Smooth muscle cell (in vitro differentiated cells): ENCODE results near the gene ALDH2. TPM values are rescaled to one million over a fixed set of nuclear protein-coding genes. Genes with fewer than 3 reads are reported as not detected.

Experiments
- DNase-seq: peaks from one replicate; lab custom pipeline; 2025; ENCODE audit not compliant: unreplicated experiment; lab: John Stamatoyannopoulos, UW
- H2AFZ ChIP-seq: fragments of 200-600 bp; sonication (generic); 2 replicates; pipeline ENCODE4 v1.6.0; 2016; ENCODE audit warnings: antibody characterized with exemption, low read depth, mild to moderate bottlenecking
- H3F3A ChIP-seq: fragments of 200-600 bp; sonication (generic); 2 replicates; pipeline ENCODE4 v1.6.0; 2017; ENCODE audit warnings: antibody characterized with exemption, low read depth
- H3K27ac ChIP-seq: fragments of 200-600 bp; sonication (generic); 2 replicates; pipeline ENCODE4 v1.5.1; 2016; ENCODE audit warnings: low read depth, mild to moderate bottlenecking
- H3K27me3 ChIP-seq: fragments of 200-600 bp; sonication (generic); 2 replicates; pipeline ENCODE4 v1.6.1; 2016; ENCODE audit warnings: low read depth, mild to moderate bottlenecking
- H3K36me3 ChIP-seq: fragments of 200-600 bp; sonication (generic); 2 replicates; pipeline ENCODE4 v1.5.1; 2016; ENCODE audit warnings: low read depth
- H3K4me1 ChIP-seq: fragments of 200-600 bp; sonication (generic); 2 replicates; pipeline ENCODE4 v1.5.1; 2016; ENCODE audit warnings: low read depth
- H3K4me2 ChIP-seq: fragments of 200-600 bp; sonication (generic); 2 replicates; pipeline ENCODE4 v1.6.0; 2016; ENCODE audit warnings: mild to moderate bottlenecking
- H3K4me3 ChIP-seq: fragments of 200-600 bp; sonication (generic); 2 replicates; pipeline ENCODE4 v1.5.1; 2016; ENCODE audit warnings: mild to moderate bottlenecking
- H3K79me2 ChIP-seq: fragments of 200-600 bp; sonication (generic); 2 replicates; pipeline ENCODE4 v1.6.0; 2016; ENCODE audit warnings: low read depth, mild to moderate bottlenecking
- H3K9ac ChIP-seq: fragments of 200-600 bp; sonication (generic); 2 replicates; pipeline ENCODE4 v1.6.0; 2016; ENCODE audit warnings: low read depth
- H3K9me3 ChIP-seq: fragments of 200-600 bp; sonication (generic); replicated peaks from 2 replicates; pipeline ENCODE4 v1.5.1; 2016; ENCODE audit warnings: low read depth
- H4K20me1 ChIP-seq: fragments of 200-600 bp; sonication (generic); 2 replicates; pipeline ENCODE4 v1.6.0; 2016; ENCODE audit warnings: low read depth
- CTCF ChIP-seq: fragments of 200-600 bp; sonication (generic); IDR thresholded peaks from 2 replicates; pipeline ENCODE4 v1.5.1; 2017; ENCODE audit warnings: borderline replicate concordance, mild to moderate bottlenecking, antibody characterized with exemption; ENCODE audit not compliant: insufficient read depth, poor library complexity, severe bottlenecking
- WGBS: methylation state at CpG from one replicate; pipeline ENCODE4 v1.1.7; 2016; ENCODE audit warnings: low lambda C conversion rate; 5-methylcytosine and 5-hydroxymethylcytosine counted together
- microRNA-seq: library from miRNA; unstranded; fragments of <30 nt; microRNA quantifications from one replicate; pipeline ENCODE4, GENCODE V29; 2016; ENCODE audit warnings: borderline number of aligned reads
- polyA plus RNA-seq: library from polyadenylated mRNA; unstranded; fragments of >200 nt; fragmentation: Nextera tagmentation; extraction: Ambion mirVana; gene quantifications from 2 replicates; pipeline ENCODE4 v1.2.1, GENCODE V29; 2016
- small RNA-seq: library from RNA; depleted of rRNA; stranded (forward); fragments of <200 nt; gene quantifications from one replicate; pipeline ENCODE3, GENCODE V24; 2014
- total RNA-seq: library from RNA; depleted of rRNA; stranded (reverse); fragments of >200 nt; gene quantifications from 2 replicates; pipeline ENCODE4 v1.2.3, GENCODE V29; 2014

ALDH2 gene
- total and polyA plus RNA-seq, 2 experiments from 2014 or later: 17.0 to 54.6 TPM

DNA sequence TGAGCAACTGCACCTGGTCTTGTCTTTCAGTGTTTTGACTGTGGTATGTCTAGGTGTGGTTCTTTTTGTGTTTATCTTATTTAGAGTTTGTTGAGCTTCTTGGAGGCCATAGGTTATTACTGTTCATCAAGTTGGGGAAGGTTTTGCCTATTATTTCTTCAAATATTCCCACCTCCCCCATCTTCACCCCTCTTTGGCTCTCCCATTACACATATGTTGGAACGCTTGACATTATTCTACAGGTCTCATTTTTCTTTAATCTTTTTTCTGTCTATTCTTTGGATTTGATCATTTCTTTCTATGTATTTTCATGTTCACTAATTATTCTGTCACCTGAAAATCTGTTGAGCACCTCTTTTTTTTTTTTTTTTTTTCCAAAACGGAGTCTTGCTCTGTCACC is 91.5 kb downstream of the ALDH2 start:
- no peaks in the 10 kb centered on the region for H3K4me1 ChIP-seq
- H4K20me1 ChIP-seq: peaks cover 86% of the 10 kb centered on the region
- H3K9me3 ChIP-seq: no peaks in the 10 kb centered on the region
- no peak overlapping the region for H3K9ac ChIP-seq
- no peak overlapping the region for H3K4me3 ChIP-seq
- no peaks in the 10 kb centered on the region for H3F3A ChIP-seq
- H3K4me2 ChIP-seq: no peak overlapping the region
- TF ChIP-seq CTCF: no peak
- 95% methylated on average over 2 of the region's 2 CpGs for WGBS
- DNase-seq: no peak
- H3K79me2 ChIP-seq: peaks cover 96% of the 10 kb centered on the region
- peaks cover 3% of the 10 kb centered on the region for H3K36me3 ChIP-seq
- H3K27me3 ChIP-seq: no peaks in the 10 kb centered on the region
- no peak overlapping the region for H3K27ac ChIP-seq
- no peak overlapping the region for H2AFZ ChIP-seq

- peaks cover 95% of the 10 kb centered on the region for H3K79me2 ChIP-seq
- no peaks in the 10 kb centered on the region for H3K27me3 ChIP-seq
- WGBS: 98% methylated on average over 7 of the region's 7 CpGs
- H3K4me3 ChIP-seq: no peak overlapping the region
- H3K27ac ChIP-seq: no peak overlapping the region
- H3K9me3 ChIP-seq: no peaks in the 10 kb centered on the region
- TF ChIP-seq CTCF: no peak
- peaks cover 88% of the 10 kb centered on the region for H4K20me1 ChIP-seq
- peaks cover 3% of the 10 kb centered on the region for H3K36me3 ChIP-seq
- DNase-seq: no peak
- no peak overlapping the region for H3K9ac ChIP-seq
- H2AFZ ChIP-seq: no peak overlapping the region
- no peak overlapping the region for H3K4me2 ChIP-seq
- no peaks in the 10 kb centered on the region for H3K4me1 ChIP-seq
- no peaks in the 10 kb centered on the region for H3F3A ChIP-seq
These were observed 92.0 kb downstream of the ALDH2 start for GRCh38 chr12:111858778-111859177.

DNA sequence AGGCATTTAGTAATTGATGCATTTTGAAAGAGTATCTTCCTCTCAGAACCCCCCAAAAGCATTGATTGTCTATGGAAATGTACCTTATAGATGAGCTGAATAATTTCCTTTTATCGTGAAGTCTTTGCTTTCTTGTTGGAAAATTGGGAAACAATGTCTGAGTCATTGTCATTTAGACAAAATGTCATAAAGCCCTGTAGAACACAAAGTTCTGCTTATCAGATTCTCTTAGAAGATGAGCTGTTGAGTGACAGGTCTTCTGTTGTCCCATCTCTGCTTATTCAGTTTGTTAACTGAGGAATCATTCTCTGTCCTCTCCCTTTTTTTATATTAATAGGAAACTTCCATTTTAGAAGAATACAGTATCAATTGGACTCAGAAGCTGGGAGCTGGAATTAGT is 98.2 kb downstream of the ALDH2 start:
- no peak overlapping the region for H3K4me3 ChIP-seq
- H4K20me1 ChIP-seq: peaks cover 77% of the 10 kb centered on the region
- no peaks in the 10 kb centered on the region for H3K9me3 ChIP-seq
- no peak overlapping the region for H3K4me2 ChIP-seq
- no peak overlapping the region for H3K9ac ChIP-seq
- H3K27ac ChIP-seq: no peak overlapping the region
- H2AFZ ChIP-seq: no peak overlapping the region
- peaks cover under 1% of the 10 kb centered on the region for H3K36me3 ChIP-seq
- WGBS: 100% methylated on average over 1 of the region's 1 CpG
- no peaks in the 10 kb centered on the region for H3K27me3 ChIP-seq
- TF ChIP-seq CTCF: no peak
- peaks cover 23% of the 10 kb centered on the region for H3K4me1 ChIP-seq
- no peak for DNase-seq
- no peaks in the 10 kb centered on the region for H3F3A ChIP-seq
- peaks cover 52% of the 10 kb centered on the region for H3K79me2 ChIP-seq

Small RNA genes within 50 kb of the gene (microRNA-seq; reads per million reads assigned to microRNA genes)
- not detected for gene MIR6761

Small RNA genes within 50 kb of the gene (small RNA-seq; reads per million reads assigned to genes)
- not detected for gene MIR6761

Other genes starting within 250 kb of the ALDH2 start
- gene ATXN2, start 167.6 kb upstream of the ALDH2 start, total RNA-seq: 26.8 and 29.3 TPM in 2 replicates
- 39.6 and 46.3 TPM in 2 replicates for gene ATXN2, start 167.6 kb upstream of the ALDH2 start, polyA plus RNA-seq
- 17.7 and 18.8 TPM in 2 replicates for gene BRAP, start 81.0 kb upstream of the ALDH2 start, total RNA-seq
- 16.4 and 20.4 TPM in 2 replicates for gene BRAP, start 81.0 kb upstream of the ALDH2 start, polyA plus RNA-seq
- gene ACAD10, start 80.9 kb upstream of the ALDH2 start, total RNA-seq: 14.9 and 15.0 TPM in 2 replicates
- gene ACAD10, start 80.9 kb upstream of the ALDH2 start, polyA plus RNA-seq: 13.4 and 16.6 TPM in 2 replicates
- gene MAPKAPK5, start 75.3 kb downstream of the ALDH2 start, total RNA-seq: 29.8 and 32.6 TPM in 2 replicates
- gene MAPKAPK5, start 75.3 kb downstream of the ALDH2 start, polyA plus RNA-seq: 45.6 and 46.1 TPM in 2 replicates
- gene TMEM116, start 246.2 kb downstream of the ALDH2 start, total RNA-seq: 9.7 and 15.0 TPM in 2 replicates
- gene TMEM116, start 246.2 kb downstream of the ALDH2 start, polyA plus RNA-seq: 5.0 and 5.7 TPM in 2 replicates
- 44.2 and 53.8 TPM in 2 replicates for gene ERP29, start 246.5 kb downstream of the ALDH2 start, total RNA-seq
- 118 and 126 TPM in 2 replicates for gene ERP29, start 246.5 kb downstream of the ALDH2 start, polyA plus RNA-seq